Panc1 (cell line): Measurements from ENCODE around the gene SURF4. TPM values are rescaled to one million over a fixed set of nuclear protein-coding genes. Genes with fewer than 3 reads are reported as not detected.

Experiments used
- ATAC-seq: fragments of 200-7000 bp; cut with Tn5 transposase; 2 replicates; pipeline ENCODE4 v1.9.1; 2020; ENCODE audit warnings: mild to moderate bottlenecking, moderate library complexity
- BruUV-seq: library from RNA; stranded (reverse); fragments of 400-500 nt; replicated peaks from 2 replicates; lab custom pipeline; 2021; lab: Mats Ljungman, UMichigan
- CTCF ChIA-PET: fragments of 300-600 bp; sonication (Branson Sonifier 250); formaldehyde crosslinking; loops from one replicate; lab custom pipeline; 2022; ENCODE audit warnings: antibody characterized with exemption; lab: Charles Lee
- POLR2A ChIA-PET: fragments of 300-600 bp; sonication (Branson Sonifier 250); formaldehyde crosslinking; loops from one replicate; lab custom pipeline; 2022; ENCODE audit warnings: antibody characterized with exemption; lab: Charles Lee
- DNase-seq: peaks from one replicate; pipeline ENCODE4 v3.0.0-alpha.2; 2010; ENCODE audit warnings: low read depth, low spot score
- H3K27ac ChIP-seq: 2 replicates; pipeline ENCODE4 v1.5.1; 2011; ENCODE audit warnings: mild to moderate bottlenecking, low read length, inconsistent platforms
- H3K27me3 ChIP-seq: fragments of 200-500 bp; sonication (Bioruptor generic); 2 replicates; pipeline ENCODE4 v1.6.0; 2014; ENCODE audit warnings: low read length, inconsistent platforms; ENCODE audit not compliant: control insufficient read depth, insufficient read depth
- H3K36me3 ChIP-seq: fragments of 200-500 bp; sonication (Bioruptor generic); 2 replicates; pipeline ENCODE4 v1.5.1; 2014; ENCODE audit warnings: inconsistent platforms, mild to moderate bottlenecking, low read length, moderate library complexity; ENCODE audit not compliant: control insufficient read depth, insufficient read depth
- H3K4me1 ChIP-seq: 2 replicates; pipeline ENCODE4 v1.5.1; 2011; ENCODE audit warnings: inconsistent platforms, mild to moderate bottlenecking, low read length, moderate library complexity; ENCODE audit not compliant: control insufficient read depth, insufficient read depth
- H3K4me3 ChIP-seq, 2 experiments: 2 replicates each; pipeline ENCODE4 v1.5.1; 2011 to 2012; ENCODE audit warnings: low read depth in 2 of 2, low read length in 2 of 2, mild to moderate bottlenecking in 2 of 2, inconsistent platforms in 1 of 2, moderate library complexity in 1 of 2
- H3K9me3 ChIP-seq: fragments of 200-500 bp; sonication (Bioruptor generic); 2 replicates; pipeline ENCODE4 v1.5.1; 2014; ENCODE audit warnings: low read depth, mild to moderate bottlenecking, inconsistent platforms, low read length, moderate library complexity; ENCODE audit not compliant: control insufficient read depth, insufficient read depth
- POLR2AphosphoS5 ChIP-seq: IDR thresholded peaks from 2 replicates; pipeline ENCODE4 v1.6.1; 2012; ENCODE audit warnings: mild to moderate bottlenecking, low read depth, low read length, moderate library complexity
- SIN3A ChIP-seq: IDR thresholded peaks from 2 replicates; pipeline ENCODE4 v1.6.1; 2012; ENCODE audit warnings: low read depth, mild to moderate bottlenecking, low read length, moderate library complexity, borderline replicate concordance; ENCODE audit not compliant: insufficient read depth
- TCF7L2 ChIP-seq: IDR thresholded peaks from 2 replicates; pipeline ENCODE4 v1.6.1; 2011; ENCODE audit warnings: mild to moderate bottlenecking, low read depth, low read length, inconsistent platforms
- in situ Hi-C: cut with HindIII; loops from 2 replicates; pipeline ENCODE4 v1.10.0; 2016; ENCODE audit warnings: low sequenced_read_pairs, low pct_unique_long_range_greater_than_20kb
- intact Hi-C: fragments of 100-400 bp; cut with micrococcal nuclease; formaldehyde crosslinking; loops from one replicate; pipeline ENCODE4 v1.10.0; 2022; ENCODE audit not compliant: unreplicated experiment
- total RNA-seq: library from RNA; stranded (reverse); gene quantifications from one replicate; pipeline ENCODE4 v1.2.1, GENCODE V29; 2021; ENCODE audit not compliant: unreplicated experiment
- TF ChIP-seq, protein P1 (sequence below), 2 experiments: IDR thresholded peaks; 2 replicates each; pipeline ENCODE4 v1.6.1; 2011 to 2012; ENCODE audit warnings: low read depth in 2 of 2, control low read depth in 1 of 2, low read length in 1 of 2, mild to moderate bottlenecking in 1 of 2, moderate library complexity in 1 of 2; ENCODE audit not compliant: insufficient read depth in 1 of 2
- TF ChIP-seq, protein P2 (sequence below): fragments of 450-650 bp; IDR thresholded peaks from 2 replicates; pipeline ENCODE4 v1.5.1; 2017; ENCODE audit warnings: mild to moderate bottlenecking

SURF4 gene
- total RNA-seq, 1 experiment from 2014 or later = 149 TPM

DNA sequence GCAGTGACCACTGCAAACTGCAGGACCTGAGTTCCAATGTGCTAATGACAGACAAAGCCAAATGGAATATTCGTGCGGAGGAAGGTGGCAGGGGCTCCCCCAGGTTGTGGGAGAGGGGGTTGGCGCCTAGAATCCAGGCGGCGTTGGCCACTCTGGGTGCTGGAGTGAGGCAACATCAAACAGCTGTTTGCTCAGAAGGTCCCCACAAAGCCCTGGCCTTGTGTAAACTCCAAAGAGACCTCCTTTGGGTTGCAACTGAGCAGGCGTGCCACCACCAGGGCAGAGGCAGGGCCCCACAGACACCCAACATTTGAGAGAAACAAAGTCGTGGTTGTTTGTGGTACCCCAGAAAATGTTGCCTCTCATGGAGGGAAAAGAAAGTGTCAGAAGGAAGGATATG, 14.9 kb upstream of the SURF4 start:
- H3K27me3 ChIP-seq = no peaks in the 10 kb centered on the region
- no peak overlapping the region for H3K27ac ChIP-seq
- in situ Hi-C loops (no loop called here), intact Hi-C loops (no loop called here)
- no peaks in the 10 kb centered on the region for H3K9me3 ChIP-seq
- CTCF ChIA-PET = no interaction called here
- POLR2A ChIA-PET = no interaction called here
- no TSS peak for BruUV-seq
- H3K4me1 ChIP-seq = no peaks in the 10 kb centered on the region
- DNase-seq (no peak), ATAC-seq (no peak)
- no peaks in the 10 kb centered on the region for H3K36me3 ChIP-seq
- H3K4me3 ChIP-seq = no peak overlapping the region
- TF ChIP-seq POLR2AphosphoS5 = no peak

DNA sequence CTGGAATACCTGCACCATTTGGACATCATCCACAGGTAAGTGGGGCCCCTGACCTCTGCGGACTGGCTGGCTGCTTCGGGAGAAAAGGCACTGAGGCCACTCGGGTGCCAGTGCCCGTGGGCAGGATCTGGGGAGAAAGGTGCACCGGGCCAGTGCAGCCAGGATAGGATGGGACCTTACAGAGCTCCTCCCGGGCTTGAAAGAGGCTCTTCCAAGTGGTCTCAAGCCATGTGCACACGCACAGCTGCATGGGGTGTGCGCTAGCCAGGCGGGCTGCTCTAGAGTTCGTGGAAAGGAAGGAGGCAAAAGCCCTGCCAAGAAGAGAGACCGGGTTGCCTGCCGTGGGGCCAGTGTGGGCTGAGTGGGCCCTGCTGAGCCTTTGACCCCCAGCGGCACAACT, 13.7 kb upstream of the SURF4 start:
- Histone ChIP-seq H3K27me3 (no peaks in the 10 kb centered on the region), H3K4me3 (no peak overlapping the region), H3K27ac (no peak overlapping the region), H3K4me1 (no peaks in the 10 kb centered on the region), H3K36me3 (no peaks in the 10 kb centered on the region), H3K9me3 (no peaks in the 10 kb centered on the region)
- ChIA-PET CTCF (no interaction called here), POLR2A (no interaction called here)
- in situ Hi-C loops = no loop called here
- BruUV-seq = no TSS peak
- intact Hi-C loops = no loop called here
- ATAC-seq = no peak
- DNase-seq = no peak
- TF ChIP-seq TCF7L2 = no peak
- no peak for TF ChIP-seq SIN3A
- TF ChIP-seq, protein P1, sequence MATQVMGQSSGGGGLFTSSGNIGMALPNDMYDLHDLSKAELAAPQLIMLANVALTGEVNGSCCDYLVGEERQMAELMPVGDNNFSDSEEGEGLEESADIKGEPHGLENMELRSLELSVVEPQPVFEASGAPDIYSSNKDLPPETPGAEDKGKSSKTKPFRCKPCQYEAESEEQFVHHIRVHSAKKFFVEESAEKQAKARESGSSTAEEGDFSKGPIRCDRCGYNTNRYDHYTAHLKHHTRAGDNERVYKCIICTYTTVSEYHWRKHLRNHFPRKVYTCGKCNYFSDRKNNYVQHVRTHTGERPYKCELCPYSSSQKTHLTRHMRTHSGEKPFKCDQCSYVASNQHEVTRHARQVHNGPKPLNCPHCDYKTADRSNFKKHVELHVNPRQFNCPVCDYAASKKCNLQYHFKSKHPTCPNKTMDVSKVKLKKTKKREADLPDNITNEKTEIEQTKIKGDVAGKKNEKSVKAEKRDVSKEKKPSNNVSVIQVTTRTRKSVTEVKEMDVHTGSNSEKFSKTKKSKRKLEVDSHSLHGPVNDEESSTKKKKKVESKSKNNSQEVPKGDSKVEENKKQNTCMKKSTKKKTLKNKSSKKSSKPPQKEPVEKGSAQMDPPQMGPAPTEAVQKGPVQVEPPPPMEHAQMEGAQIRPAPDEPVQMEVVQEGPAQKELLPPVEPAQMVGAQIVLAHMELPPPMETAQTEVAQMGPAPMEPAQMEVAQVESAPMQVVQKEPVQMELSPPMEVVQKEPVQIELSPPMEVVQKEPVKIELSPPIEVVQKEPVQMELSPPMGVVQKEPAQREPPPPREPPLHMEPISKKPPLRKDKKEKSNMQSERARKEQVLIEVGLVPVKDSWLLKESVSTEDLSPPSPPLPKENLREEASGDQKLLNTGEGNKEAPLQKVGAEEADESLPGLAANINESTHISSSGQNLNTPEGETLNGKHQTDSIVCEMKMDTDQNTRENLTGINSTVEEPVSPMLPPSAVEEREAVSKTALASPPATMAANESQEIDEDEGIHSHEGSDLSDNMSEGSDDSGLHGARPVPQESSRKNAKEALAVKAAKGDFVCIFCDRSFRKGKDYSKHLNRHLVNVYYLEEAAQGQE (IDR thresholded peaks at IDR 0.05; ENCODE audit: insufficient read depth in 1 of 2, low read depth in 2 of 2, low read length in 1 of 2) = no peak
- TF ChIP-seq, protein P2, sequence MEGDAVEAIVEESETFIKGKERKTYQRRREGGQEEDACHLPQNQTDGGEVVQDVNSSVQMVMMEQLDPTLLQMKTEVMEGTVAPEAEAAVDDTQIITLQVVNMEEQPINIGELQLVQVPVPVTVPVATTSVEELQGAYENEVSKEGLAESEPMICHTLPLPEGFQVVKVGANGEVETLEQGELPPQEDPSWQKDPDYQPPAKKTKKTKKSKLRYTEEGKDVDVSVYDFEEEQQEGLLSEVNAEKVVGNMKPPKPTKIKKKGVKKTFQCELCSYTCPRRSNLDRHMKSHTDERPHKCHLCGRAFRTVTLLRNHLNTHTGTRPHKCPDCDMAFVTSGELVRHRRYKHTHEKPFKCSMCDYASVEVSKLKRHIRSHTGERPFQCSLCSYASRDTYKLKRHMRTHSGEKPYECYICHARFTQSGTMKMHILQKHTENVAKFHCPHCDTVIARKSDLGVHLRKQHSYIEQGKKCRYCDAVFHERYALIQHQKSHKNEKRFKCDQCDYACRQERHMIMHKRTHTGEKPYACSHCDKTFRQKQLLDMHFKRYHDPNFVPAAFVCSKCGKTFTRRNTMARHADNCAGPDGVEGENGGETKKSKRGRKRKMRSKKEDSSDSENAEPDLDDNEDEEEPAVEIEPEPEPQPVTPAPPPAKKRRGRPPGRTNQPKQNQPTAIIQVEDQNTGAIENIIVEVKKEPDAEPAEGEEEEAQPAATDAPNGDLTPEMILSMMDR = no peak
- no peak for TF ChIP-seq POLR2AphosphoS5

DNA sequence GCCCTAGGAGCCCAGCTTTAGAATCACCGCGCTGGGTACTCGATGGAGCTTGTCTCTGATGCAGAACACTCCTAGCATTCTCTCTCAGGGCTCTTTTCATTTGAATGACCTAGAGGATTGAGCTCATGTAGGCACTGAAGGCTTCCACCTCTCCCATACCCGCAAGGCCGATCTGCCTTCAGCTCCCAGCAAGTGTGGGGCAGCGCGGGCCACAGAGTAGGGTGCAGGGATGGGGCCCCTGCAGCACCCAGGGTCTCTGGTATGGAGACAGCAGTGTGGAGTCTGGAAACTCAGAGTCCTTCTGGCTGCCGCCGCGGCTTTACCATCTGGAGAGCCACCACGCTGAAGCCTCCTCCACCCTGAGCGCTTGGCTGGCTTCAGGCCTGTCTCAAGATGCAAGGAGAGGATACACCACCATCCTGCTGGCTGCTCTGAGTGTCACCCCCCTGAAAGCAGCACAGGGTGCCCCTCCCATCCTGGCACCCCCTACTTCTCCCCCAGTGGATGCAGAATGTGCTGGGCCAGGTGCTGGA, 13.2 kb upstream of the SURF4 start:
- ATAC-seq (no peak), DNase-seq (no peak)
- H3K4me1 ChIP-seq = no peaks in the 10 kb centered on the region
- intact Hi-C loops (no loop called here), in situ Hi-C loops (no loop called here)
- H3K27ac ChIP-seq = no peak overlapping the region
- H3K4me3 ChIP-seq = no peak overlapping the region
- H3K27me3 ChIP-seq = no peaks in the 10 kb centered on the region
- no peaks in the 10 kb centered on the region for H3K36me3 ChIP-seq
- POLR2A ChIA-PET = no interaction called here
- no peaks in the 10 kb centered on the region for H3K9me3 ChIP-seq
- TF ChIP-seq, protein P2 = no peak
- TF ChIP-seq TCF7L2 (no peak), POLR2AphosphoS5 (no peak), SIN3A (no peak)
- TF ChIP-seq, protein P1 (IDR thresholded peaks at IDR 0.05; ENCODE audit: insufficient read depth in 1 of 2, low read depth in 2 of 2, low read length in 1 of 2) = no peak
- BruUV-seq = no TSS peak
- CTCF ChIA-PET = no interaction called here
